Subcutaneous adipose tissue (tissue), 4 donors: ENCODE measurements around the gene FREM1. TPM values are rescaled to one million over a fixed set of nuclear protein-coding genes. Genes with fewer than 3 reads are reported as not detected.

ENCODE experiments used
- CTCF ChIP-seq: fragments of 450-650 bp; IDR thresholded peaks from one replicate; pipeline ENCODE4 v1.5.1; 2016; ENCODE audit warnings: low read depth, mild to moderate bottlenecking, control low read depth, antibody characterized with exemption, moderate library complexity
- total RNA-seq, 4 donors: library from RNA; depleted of rRNA; stranded (reverse); fragments of >200 nt; gene quantifications; one replicate each; pipeline ENCODE4 v1.1.0, GENCODE V29; 2016

The FREM1 gene
- total RNA-seq, 4 donors from 2014 or later, result 3.2 to 14.5 (median 10.0) TPM

GRCh38 chr9:14799030-14799429 is 111.2 kb downstream of the FREM1 start:
- no peak for TF ChIP-seq CTCF

DNA sequence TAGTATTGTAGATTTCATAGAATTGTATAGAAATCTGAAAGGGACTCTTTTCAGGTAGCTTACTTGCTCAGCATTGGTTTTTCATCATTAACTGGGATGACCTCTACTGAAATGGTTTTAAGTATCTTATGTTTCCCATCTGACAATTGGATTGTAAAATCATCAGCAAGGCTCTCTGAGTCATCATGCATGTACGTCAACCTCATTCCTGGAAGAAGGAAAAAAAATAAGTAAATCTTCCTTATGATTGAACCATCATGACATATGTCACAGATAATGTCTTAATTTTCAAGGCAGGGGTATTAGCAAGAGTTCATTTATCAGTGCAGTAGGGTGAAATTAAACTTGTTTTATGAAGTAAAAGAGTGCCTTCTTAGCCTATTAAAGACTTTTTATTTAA is 112.8 kb downstream of the FREM1 start:
- no peak for TF ChIP-seq CTCF

DNA sequence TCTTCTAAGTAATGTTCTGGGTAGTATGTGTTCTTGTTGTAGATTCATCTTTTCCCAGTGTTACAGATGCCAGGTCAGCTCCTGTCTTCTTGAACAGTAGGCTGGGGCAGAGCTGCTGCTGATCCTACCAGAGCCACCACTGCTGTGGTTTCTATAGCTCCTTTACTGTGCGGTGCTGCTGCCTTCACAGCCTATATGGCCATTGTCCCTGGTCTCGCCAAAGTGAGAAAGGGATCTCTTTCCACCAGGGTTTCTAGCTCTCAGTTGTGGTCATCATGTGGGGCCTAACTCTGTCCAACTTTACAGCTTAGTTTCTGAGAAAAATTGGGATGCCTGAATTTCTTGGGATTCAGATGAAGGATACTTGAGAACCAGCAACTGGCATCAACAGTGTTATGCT is 116.8 kb downstream of the FREM1 start:
- no peak for TF ChIP-seq CTCF

- TF ChIP-seq CTCF, result no peak
Observed at GRCh38 chr9:14790628-14791027, 119.6 kb downstream of the FREM1 start.

DNA sequence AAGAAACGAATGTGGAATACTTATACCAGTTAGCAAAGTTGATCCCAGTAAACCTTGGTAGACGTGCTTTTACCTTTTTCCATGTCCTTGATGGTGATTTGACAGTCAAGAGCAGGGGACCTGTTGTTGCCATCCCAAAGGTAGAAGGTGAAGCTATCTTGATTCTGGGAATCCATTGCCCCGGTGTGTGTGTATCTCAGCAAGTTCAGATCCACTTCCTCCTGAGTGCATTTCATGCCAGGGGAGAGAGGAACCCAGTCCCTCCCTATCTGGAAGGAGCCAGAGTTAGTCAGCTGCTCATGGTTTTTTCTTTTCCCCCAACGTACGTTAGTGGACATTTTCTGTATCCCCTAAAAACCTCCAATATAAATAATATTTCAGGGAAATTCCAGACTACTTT is 121.4 kb downstream of the FREM1 start:
- no peak for TF ChIP-seq CTCF

- TF ChIP-seq CTCF, result no peak
Observed at GRCh38 chr9:14783358-14783757, 126.9 kb downstream of the FREM1 start.

DNA sequence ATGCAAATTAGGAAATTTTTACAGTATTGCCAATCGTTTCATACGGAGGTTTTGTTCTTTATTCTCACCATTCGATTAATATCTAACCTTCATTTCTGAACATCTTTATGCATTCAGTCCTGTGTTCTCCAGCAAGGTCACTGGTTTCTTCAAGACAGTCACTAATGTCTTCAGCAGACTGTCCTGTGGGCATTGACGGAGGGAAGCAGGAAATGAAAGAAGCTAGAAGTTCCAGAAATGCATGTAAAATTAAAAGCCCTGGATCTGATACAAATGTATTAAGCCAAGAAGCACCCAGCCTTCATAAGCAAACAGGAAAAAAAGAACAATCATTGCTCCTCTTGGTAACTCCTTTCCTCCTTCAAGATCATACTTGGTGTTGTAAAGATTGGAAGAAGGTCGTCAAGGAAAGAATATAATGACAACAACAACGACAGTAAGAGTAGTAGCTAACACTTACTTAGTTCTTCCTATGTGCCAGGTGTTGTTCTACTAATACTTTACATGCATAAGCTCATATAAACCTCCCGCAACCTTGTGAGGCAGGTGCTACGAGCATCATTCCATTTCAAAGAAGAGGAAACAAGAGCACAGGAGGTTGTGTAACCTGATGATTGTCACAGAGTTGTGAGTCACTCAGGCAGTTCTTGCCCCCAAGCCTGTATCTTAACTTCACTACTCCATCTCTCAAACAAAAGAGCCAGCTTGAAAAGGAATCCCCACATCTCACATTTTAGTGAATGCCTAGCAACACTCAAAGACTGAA is 127.8 kb downstream of the FREM1 start:
- no peak for TF ChIP-seq CTCF
